ENCODE measurements around the gene ITPRIP.

DNA sequence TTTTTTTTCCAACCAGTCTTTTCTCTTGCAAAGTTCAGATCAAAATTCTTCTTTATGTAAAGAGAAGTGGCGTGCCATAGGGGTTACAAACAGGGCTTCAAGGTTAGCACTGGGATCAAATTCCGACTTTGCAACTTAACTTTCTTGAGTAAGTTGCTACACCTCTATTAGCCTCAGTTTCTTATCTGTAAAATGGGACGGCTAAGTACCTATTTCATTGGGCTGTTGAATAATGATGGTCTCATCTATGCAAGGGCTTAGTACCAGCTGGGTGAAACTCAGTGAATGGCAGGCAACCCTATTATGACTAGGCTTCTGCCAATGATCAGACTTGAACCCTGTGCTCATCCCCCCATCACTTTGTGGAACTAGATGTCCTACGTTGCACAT is 33.9 kb downstream of the ITPRIP start:
- TF ChIP-seq POLR2A (IDR thresholded peaks at IDR 0.05; ENCODE audit: low read depth, low read length) (no peak), POLR2AphosphoS5 (IDR thresholded peaks at IDR 0.05; ENCODE audit: low read depth, low read length) (no peak)
